K562 (cell line): ENCODE data around the gene PWWP2A.

ENCODE experiments used
- CTCF ChIP-seq, 3 experiments: IDR thresholded peaks in 2 of 3; conservative IDR thresholded peaks in 1 of 3; 2 replicates each; pipeline ENCODE4 v1.5.1; 2011 to 2012; ENCODE audit warnings: low read length in 3 of 3, mild to moderate bottlenecking in 3 of 3, control low read depth in 2 of 3, improper control_type of control experiment in 1 of 3, inconsistent platforms in 1 of 3, low read depth in 1 of 3, mixed read lengths in 1 of 3, moderate library complexity in 1 of 3; ENCODE audit not compliant: insufficient read depth in 2 of 3
- EZH2 ChIP-seq: IDR thresholded peaks from 2 replicates; pipeline ENCODE4 v1.6.1; 2012; ENCODE audit warnings: low read depth, mild to moderate bottlenecking, inconsistent platforms, low read length, borderline replicate concordance
- FOXK1 ChIP-seq: sonication (generic); formaldehyde crosslinking; IDR thresholded peaks from 2 replicates; pipeline ENCODE4 v1.8.0; 2022; ENCODE audit warnings: missing genetic modification reagents, mild to moderate bottlenecking, borderline replicate concordance
- GABPB1 ChIP-seq: sonication (generic); formaldehyde crosslinking; IDR thresholded peaks from 2 replicates; pipeline ENCODE4 v1.8.0; 2022; ENCODE audit warnings: mild to moderate bottlenecking, missing genetic modification reagents
- POLR2AphosphoS5 ChIP-seq: IDR thresholded peaks from 2 replicates; pipeline ENCODE4 v1.6.1; 2011; ENCODE audit warnings: mild to moderate bottlenecking, low read depth, low read length, moderate library complexity; ENCODE audit not compliant: control insufficient read depth, insufficient read depth
- POLR2H ChIP-seq: IDR thresholded peaks from 2 replicates; pipeline ENCODE4 v1.6.1; 2016; ENCODE audit warnings: missing genetic modification characterization, low read depth, mild to moderate bottlenecking, control low read depth, missing compliant biosample characterization, moderate library complexity
- RAD21 ChIP-seq, 2 experiments: fragments of 250-450 bp in 1 of 2; fragments of 450-650 bp in 1 of 2; sonication (Bioruptor Pico) in 1 of 2; formaldehyde crosslinking in 1 of 2; IDR thresholded peaks in 1 of 2; conservative IDR thresholded peaks in 1 of 2; 2 replicates each; pipeline versions ENCODE4 v1.4.0 to v1.8.0; 2020 to 2022; ENCODE audit warnings: mild to moderate bottlenecking in 2 of 2, moderate library complexity in 1 of 2
- RFX5 ChIP-seq: IDR thresholded peaks from 2 replicates; pipeline ENCODE4 v1.6.1; 2011; ENCODE audit warnings: low read depth, mild to moderate bottlenecking, improper control_type of control experiment, low read length
- STAT5B ChIP-seq: fragments of 250-450 bp; sonication (Bioruptor Pico); IDR thresholded peaks from 2 replicates; pipeline ENCODE4 v1.8.0; 2021; ENCODE audit warnings: mild to moderate bottlenecking, inconsistent platforms
- TAF15 ChIP-seq: fragments of 200-400 bp; formaldehyde crosslinking; IDR thresholded peaks from 2 replicates; pipeline ENCODE4 v1.6.1; 2017; ENCODE audit warnings: mild to moderate bottlenecking, low read depth, low read length, moderate library complexity
- ZBTB49 ChIP-seq: sonication (generic); formaldehyde crosslinking; IDR thresholded peaks from 2 replicates; pipeline ENCODE4 v1.8.0; 2022; ENCODE audit warnings: missing genetic modification reagents, mild to moderate bottlenecking, borderline replicate concordance
- ZNF140 ChIP-seq: fragments of 250-450 bp; sonication (Bioruptor Pico); IDR thresholded peaks from 2 replicates; pipeline ENCODE4 v1.8.0; 2021; ENCODE audit warnings: moderate library complexity, mild to moderate bottlenecking, inconsistent platforms

DNA sequence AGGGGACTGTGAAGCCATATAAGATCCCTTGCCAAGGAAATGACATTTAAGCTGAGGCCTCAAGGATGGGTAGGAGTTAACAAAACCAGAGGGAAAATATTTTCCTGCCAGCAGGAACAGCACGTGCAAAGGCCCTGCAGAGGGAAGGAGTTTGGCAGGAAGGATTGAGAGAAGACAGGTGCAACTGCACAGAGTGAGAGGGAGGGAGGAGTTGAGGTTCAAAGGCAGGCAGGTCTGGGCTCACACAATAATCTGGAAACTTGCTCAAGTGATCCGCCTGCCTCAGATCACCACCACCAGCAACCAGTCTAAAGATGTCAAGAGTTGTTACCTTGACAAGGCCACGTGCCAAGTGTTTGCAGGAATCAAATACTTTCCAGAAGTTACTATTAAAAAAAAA, 31.1 kb upstream of the PWWP2A start:
- no peak for TF ChIP-seq RAD21 (CRISPR knock-in tag; conservative IDR thresholded peaks at IDR 0.05 in 1 of 2, IDR thresholded peaks at IDR 0.05 in 1 of 2)
- TF ChIP-seq GABPB1 (CRISPR knock-in tag): no peak
- no peak for TF ChIP-seq RFX5
- no peak for TF ChIP-seq EZH2
- TF ChIP-seq TAF15: no peak
- TF ChIP-seq ZNF140 (CRISPR knock-in tag): no peak
- no peak for TF ChIP-seq CTCF (IDR thresholded peaks at IDR 0.05 in 2 of 3, conservative IDR thresholded peaks at IDR 0.05 in 1 of 3; ENCODE audit: insufficient read depth in 2 of 3, low read depth in 1 of 3, low read length in 3 of 3)
- no peak for TF ChIP-seq FOXK1 (CRISPR knock-in tag)
- TF ChIP-seq POLR2H (tag): no peak
- no peak for TF ChIP-seq STAT5B (CRISPR knock-in tag)
- TF ChIP-seq ZBTB49 (CRISPR knock-in tag): no peak
- no peak for TF ChIP-seq POLR2AphosphoS5
